EL (cell line): ENCODE results near the gene MBOAT2.

Experiments used
- DNase-seq: peaks from one replicate; pipeline ENCODE4 v3.0.0-alpha.2; 2016

MBOAT2 gene

GRCh38 chr2:8893474-8893873 is 110.0 kb downstream of the MBOAT2 start:
- no peak for DNase-seq

DNA sequence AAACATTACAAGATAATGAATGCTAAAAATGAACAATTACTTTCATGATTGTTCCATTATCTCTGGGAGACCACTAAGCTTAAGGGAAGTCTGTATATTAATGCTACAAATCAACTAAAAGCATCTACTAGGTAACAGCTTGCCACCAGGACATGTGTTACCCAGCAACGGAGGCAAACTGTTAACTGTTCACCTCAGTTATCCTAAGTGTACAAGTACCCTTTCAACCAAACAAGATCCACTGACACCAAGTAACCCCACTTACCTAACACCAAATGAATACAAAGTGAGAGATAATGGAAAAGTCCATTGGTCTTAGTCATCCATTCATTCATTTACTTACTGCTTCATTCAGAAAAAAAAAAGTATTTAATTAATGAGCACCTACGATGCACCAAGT is 111.4 kb downstream of the MBOAT2 start:
- DNase-seq: no peak

GRCh38 chr2:8889978-8890377 is 113.5 kb downstream of the MBOAT2 start:
- peak; percentile 2 for DNase-seq

DNA sequence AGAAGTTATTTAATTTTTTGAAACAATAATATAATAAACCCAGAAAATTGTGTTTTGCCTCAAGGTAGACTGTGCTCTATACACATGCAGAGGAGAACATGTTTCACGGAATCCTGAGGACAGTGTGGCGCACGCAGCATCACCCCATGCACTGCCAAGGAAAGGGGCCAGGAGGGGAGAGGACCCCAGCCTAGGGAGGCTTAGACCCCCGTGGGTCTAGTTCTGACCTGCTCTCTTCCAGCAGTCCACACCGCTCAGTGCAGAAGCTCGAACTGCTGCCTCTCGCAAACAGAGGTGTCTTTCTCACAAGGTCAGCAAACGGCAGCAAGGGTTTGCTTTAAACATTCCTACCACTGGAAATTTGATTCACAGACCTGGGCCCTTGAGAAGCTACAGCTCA is 114.5 kb downstream of the MBOAT2 start:
- no peak for DNase-seq

- DNase-seq: no peak
Observed at GRCh38 chr2:8886876-8887275, 116.6 kb downstream of the MBOAT2 start.

- no peak for DNase-seq
Observed at GRCh38 chr2:8886202-8886518, 117.3 kb downstream of the MBOAT2 start.

DNA sequence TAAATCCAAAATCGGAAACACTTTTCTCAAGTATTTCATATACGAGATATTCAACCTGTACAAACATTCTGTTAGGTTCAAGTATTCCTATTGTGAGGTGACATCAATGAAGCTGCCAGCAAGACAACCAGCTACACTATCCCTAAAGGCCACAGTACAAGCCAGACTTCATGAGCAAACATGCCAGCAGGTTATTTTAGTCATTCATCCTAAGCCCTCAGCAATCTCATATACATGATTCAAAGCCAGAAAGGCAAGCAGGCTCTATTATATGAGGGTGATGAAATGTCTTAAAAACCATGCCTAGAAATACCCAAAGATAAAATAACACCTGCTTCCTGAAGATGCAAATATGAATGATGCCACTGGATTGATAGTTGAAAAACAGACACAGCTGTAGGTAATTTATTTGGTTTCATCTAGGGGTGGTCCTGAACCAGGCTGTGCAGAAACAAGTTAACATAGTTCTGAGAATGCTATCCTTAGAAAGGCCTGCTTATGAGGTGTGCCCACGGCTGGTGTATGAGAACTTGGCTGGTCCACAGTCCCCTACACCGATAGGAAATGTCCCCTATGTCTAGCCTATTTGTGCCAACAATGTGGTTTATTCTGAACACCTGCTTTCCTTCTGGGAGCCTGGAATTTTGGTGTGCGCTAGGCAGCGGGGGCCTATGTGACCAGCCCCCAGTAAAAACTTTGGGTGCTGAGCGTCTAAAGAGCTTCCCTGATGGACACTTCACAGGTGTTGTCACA is 117.9 kb downstream of the MBOAT2 start:
- DNase-seq: no peak

- DNase-seq: no peak
Observed at GRCh38 chr2:8884812-8885211, 118.7 kb downstream of the MBOAT2 start.

GRCh38 chr2:8882094-8882493 is 121.4 kb downstream of the MBOAT2 start:
- peak; percentile 18 for DNase-seq

DNA sequence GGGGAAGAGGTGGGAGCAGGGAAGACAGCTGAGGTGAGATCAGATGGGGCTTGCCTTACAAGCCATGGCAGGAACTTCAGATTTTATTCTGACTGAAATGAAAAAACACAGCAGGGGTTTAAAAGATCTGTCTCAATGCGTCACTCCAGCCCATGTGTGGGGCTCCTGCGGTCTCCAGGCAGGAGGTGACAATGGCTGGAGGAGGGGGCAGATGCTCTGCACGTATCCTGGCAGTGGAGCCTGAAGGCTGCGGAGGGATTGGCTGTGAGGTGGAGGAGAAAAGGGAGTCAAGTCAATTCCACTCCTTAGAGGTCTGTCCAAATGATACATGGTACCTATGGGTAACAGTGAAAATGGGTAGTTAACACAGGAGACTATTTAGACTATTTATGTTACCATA is 125.6 kb downstream of the MBOAT2 start:
- no peak for DNase-seq

DNA sequence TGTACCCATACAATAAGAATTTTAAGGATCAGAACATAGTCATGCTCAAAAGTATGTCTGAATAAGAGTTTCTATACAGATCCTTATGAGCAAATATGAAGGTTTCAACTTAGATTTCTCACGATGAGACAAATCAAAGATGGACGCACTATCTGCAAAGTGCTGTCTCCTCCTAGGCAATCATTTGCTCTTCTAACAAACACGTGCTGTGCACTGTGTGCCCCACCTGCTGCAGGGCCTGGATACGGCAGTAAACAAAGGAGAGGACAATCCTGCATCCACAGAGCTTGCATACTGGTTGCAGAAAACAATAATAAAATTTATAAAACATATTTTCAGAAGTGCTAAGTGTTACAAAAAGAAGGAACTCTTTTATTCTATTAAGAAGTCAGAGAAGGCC is 126.2 kb downstream of the MBOAT2 start:
- DNase-seq: no peak

GRCh38 chr2:8876628-8877027 is 126.9 kb downstream of the MBOAT2 start:
- no peak for DNase-seq

DNA sequence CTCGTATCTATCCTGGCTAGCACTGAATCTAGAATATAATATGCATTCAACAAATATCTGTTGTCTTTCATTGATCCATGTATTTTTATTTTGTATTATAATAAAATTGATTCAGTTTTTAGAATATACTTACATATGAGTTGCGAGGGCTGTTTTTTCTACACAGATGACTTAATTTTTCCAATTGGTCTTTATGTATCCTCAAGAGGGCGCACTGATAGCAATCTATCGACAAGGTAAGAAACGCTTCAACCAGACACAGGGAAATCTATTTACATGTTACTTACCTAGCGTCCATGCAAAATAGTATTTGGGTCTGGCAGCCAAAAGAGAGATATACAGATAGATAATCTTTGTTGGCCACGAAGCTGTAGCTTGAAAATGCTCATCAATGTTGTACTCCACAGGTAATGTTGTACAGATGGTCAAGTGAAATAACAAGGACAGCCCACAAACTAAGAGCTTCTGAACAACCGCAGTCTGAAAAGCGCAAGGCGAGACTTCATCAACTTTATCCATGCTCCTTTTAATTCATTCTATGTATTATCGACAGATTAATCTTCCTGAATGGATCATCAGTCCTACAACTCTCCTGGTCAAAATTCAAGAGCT is 130.6 kb downstream of the MBOAT2 start:
- peak; percentile 54 for DNase-seq

- DNase-seq: no peak
Observed at GRCh38 chr2:8870441-8870840, 133.0 kb downstream of the MBOAT2 start.

- DNase-seq: no peak
Observed at GRCh38 chr2:8867363-8867762, 136.1 kb downstream of the MBOAT2 start.

- no peak for DNase-seq
Observed at GRCh38 chr2:8863331-8863953, 140.0 kb downstream of the MBOAT2 start.

DNA sequence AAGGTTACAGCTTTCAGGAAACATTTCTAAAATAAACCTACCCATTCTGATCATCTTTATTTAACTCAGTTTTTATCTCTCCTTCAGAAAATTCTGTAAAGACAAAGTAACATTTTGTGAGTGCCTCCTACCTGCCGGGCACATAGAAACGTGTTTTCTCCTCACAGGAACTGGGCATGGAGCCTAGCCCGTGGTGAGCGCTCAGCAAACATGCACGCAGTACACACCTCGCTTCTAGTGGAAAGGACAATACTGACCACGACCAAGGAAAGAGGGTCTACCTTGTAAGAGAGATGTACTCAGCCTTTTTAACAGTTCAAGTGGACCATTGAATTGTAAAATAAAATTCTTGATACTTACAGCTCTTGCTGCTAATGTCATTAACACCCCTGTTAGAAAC is 141.3 kb downstream of the MBOAT2 start:
- no peak for DNase-seq

GRCh38 chr2:8861797-8862196 is 141.7 kb downstream of the MBOAT2 start:
- no peak for DNase-seq

DNA sequence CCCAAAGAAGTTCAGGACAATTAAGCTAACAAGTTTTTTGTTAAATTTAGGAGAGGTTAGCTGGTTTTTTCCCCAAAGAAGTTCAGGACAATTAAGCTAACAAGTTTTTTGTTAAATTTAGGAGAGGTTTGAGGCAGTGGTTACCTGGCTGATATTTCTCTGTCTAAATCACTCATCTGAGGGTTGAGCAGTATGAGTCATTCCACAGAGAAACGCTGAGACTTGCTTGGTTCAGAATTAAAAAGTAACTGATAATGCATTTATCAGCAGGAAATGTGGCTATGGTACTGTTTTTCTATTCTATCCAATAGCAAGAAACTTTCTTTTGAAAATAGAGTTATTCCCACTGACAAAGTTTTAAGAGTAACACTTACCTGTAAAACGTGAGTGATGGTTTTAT is 143.2 kb downstream of the MBOAT2 start:
- DNase-seq: no peak

DNA sequence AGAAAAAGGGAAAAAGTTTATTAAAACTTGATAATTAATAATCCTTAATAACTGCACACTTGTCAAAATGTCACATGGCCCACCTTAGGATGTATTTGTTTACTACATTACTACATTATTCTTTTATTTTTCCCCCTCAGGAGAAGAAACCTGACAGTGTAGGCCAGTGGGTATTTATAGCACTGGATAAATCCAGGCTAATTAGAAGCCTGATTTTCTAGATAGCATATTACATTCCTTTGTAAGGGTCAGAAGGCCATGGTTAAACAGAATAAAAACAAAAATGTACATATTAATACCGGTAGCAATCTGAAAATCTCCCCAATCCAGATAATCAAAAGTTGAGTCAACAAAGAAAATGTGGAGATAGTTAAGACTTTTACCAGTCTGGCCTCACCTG is 144.6 kb downstream of the MBOAT2 start:
- DNase-seq: no peak

GRCh38 chr2:8858264-8858663 is 145.2 kb downstream of the MBOAT2 start:
- DNase-seq: no peak

DNA sequence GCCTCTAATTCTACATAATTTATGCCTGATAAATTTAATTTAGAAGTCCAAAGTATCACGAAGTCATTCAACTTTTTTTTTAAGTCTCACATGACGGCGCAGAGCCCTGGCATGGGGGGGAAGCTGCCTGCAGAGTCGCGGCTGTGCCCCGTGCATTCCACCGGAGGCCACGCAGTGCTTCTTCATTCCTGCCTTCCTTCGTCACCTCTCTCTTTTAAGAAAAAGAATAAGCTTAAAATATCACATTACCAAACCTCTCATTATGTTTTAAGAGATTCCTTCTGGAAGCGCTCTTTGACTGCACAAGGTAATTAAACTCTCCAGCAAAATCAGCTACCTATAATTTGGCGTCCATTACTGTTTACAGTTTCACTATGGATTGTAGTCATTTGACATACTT is 145.8 kb downstream of the MBOAT2 start:
- DNase-seq: no peak

- no peak for DNase-seq
Observed at GRCh38 chr2:8856176-8856575, 147.3 kb downstream of the MBOAT2 start.

DNA sequence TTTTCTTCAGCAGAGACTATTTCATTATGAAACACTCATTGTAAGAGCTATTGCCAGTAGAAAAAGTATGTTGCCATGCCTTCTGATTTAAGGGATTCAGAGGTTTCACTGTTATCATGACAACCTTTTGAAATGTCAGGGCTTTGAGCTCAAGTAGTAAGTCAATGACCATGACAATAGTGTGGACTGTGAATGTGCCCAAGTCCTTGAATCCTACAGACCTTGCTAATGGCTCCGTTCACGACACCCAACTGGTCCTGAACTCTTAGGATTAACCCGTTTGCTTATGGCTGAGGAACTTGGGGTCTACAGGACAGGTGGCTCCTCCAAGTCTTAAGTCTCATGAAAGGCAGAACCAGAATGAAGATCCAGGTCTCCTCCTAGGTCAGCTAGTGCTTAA is 148.5 kb downstream of the MBOAT2 start:
- no peak for DNase-seq

DNA sequence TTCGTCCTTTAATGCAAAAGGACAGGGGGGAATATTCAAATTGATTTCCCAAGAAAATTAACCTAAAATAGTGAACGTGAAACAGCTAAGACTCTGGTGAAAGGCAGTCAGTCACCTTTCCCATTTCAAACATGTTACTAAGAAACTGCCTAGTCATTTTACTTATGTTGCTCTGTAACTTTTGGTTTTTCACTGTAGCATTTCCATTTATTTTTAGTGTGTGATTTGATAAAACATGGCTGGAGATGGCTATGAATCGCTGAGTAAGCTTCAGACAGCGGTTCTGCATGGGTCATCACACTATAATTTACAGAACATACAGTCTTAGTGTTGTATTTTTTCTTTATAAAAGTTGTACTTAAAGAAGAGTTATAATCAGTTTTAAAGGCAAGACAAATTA is 150.1 kb downstream of the MBOAT2 start:
- DNase-seq: no peak
